Stimulated activated naive CD4-positive, alpha-beta T cell (primary cell): Measurements from ENCODE around the gene CDC42EP4.
"Not testable (repeated sequence)": the region's sequence is repeated elsewhere in the genome, so short reads cannot be mapped to it uniquely, and the experiment has no call there.

ENCODE experiments used
- DNase-seq, 6 experiments: peaks; one replicate each; lab custom pipeline; 2025; lab: John Stamatoyannopoulos, UW

Gene CDC42EP4

GRCh38 chr17:73343168-73343634, 31.4 kb upstream of the CDC42EP4 start:
- no peak for DNase-seq

GRCh38 chr17:73342541-73343167, 30.9 kb upstream of the CDC42EP4 start:
- no peak for DNase-seq

GRCh38 chr17:73342050-73342522, 30.3 kb upstream of the CDC42EP4 start:
- DNase-seq, result no peak

GRCh38 chr17:73341350-73342049, 29.7 kb upstream of the CDC42EP4 start:
- DNase-seq, result no peak

- DNase-seq, result no peak
These were observed 28.3 kb upstream of the CDC42EP4 start for GRCh38 chr17:73340093-73340596.

- no peak for DNase-seq
These were observed 26.9 kb upstream of the CDC42EP4 start for GRCh38 chr17:73338566-73339197.

- no peak for DNase-seq
These were observed 26.3 kb upstream of the CDC42EP4 start for GRCh38 chr17:73338050-73338521.

- no peak for DNase-seq
These were observed 25.5 kb upstream of the CDC42EP4 start for GRCh38 chr17:73337330-73337710.

- DNase-seq, result no peak
These were observed 24.9 kb upstream of the CDC42EP4 start for GRCh38 chr17:73336408-73337329.

- DNase-seq, result no peak
These were observed 24.0 kb upstream of the CDC42EP4 start for GRCh38 chr17:73335591-73336407.

GRCh38 chr17:73334771-73335513, 23.1 kb upstream of the CDC42EP4 start:
- no peak for DNase-seq

GRCh38 chr17:73333445-73333844, 21.6 kb upstream of the CDC42EP4 start:
- DNase-seq, result not testable (repeated sequence)

- no peak for DNase-seq
These were observed 19.3 kb upstream of the CDC42EP4 start for GRCh38 chr17:73331060-73331459.

- no peak for DNase-seq
These were observed 15.9 kb upstream of the CDC42EP4 start for GRCh38 chr17:73327676-73328075.

- DNase-seq, result no peak
These were observed 13.7 kb upstream of the CDC42EP4 start for GRCh38 chr17:73325527-73325842.

GRCh38 chr17:73324711-73325526, 13.1 kb upstream of the CDC42EP4 start:
- no peak for DNase-seq

GRCh38 chr17:73324160-73324475, 12.3 kb upstream of the CDC42EP4 start:
- DNase-seq, result no peak

- DNase-seq, result no peak
These were observed 11.8 kb upstream of the CDC42EP4 start for GRCh38 chr17:73323409-73324159.
